PC-3 (cell line): Measurements from ENCODE around the gene FST.

Source experiments
- CTCF ChIP-seq: fragments of 300-600 bp; sonication (generic); conservative IDR thresholded peaks from 2 replicates; pipeline ENCODE4 v1.5.1; 2017; ENCODE audit warnings: antibody characterized with exemption, low read depth, mild to moderate bottlenecking, low read length
- EZH2phosphoT487 ChIP-seq: fragments of 300-600 bp; sonication (generic); IDR thresholded peaks from 2 replicates; pipeline ENCODE4 v1.6.1; 2018; ENCODE audit warnings: mild to moderate bottlenecking, antibody characterized with exemption, low read length, borderline replicate concordance

GRCh38 chr5:53442961-53443360 is 37.5 kb upstream of the FST start:
- TF ChIP-seq CTCF (no peak), EZH2phosphoT487 (no peak)
